Activated CD8-positive, alpha-beta memory T cell treated with anti-CD3 and anti-CD28 coated beads for 1 hour (primary cell): Measurements from ENCODE around the gene TTLL13.

Source experiments
- DNase-seq, 2 donors: peaks; one replicate each; pipeline ENCODE4 v3.0.0-alpha.2; 2020; ENCODE audit warnings: low read depth in 1 of 2; ENCODE audit errors: extremely low read depth in 1 of 2

The TTLL13 gene

DNA sequence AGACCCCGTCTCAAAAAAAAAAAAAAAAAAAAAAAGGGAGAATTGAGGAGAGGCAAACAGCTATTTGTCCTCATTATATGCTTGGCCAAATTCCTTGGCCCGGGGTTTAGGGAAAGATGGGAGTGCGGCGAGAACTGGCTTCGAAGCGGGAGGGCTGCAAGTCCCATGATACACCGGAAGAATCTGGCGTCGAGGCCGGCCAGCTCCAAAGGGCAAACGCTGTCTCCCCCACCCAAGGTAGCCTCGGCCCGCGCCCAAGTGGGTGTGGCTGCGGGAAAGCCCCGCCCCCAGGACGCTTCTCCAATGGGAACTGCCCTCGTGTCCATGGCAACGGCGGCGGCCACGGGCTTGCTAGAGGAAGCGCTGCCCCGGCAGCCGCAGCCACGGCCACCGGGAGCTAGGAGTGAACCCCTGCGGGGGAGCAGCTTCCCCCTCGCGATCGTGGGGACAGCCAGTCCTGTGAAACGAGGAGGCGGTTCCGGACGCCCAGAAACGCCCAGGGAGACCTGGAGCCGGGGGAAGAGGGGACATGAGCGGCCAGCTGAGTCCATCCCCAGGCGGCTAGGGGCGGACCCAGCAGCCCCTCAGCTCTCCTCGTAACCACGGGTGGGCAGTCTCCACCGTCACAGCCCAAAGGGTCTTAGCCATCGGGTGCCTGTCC is at the start of gene TTLL13:
Gene TTLL13, plus strand, starts transcription at position 354 of the 661 bp plus-strand sequence. CDS start 1,075 bp downstream, outside the sequence.
- peak in 1 of 2 donors; percentile 64 for DNase-seq

DNA sequence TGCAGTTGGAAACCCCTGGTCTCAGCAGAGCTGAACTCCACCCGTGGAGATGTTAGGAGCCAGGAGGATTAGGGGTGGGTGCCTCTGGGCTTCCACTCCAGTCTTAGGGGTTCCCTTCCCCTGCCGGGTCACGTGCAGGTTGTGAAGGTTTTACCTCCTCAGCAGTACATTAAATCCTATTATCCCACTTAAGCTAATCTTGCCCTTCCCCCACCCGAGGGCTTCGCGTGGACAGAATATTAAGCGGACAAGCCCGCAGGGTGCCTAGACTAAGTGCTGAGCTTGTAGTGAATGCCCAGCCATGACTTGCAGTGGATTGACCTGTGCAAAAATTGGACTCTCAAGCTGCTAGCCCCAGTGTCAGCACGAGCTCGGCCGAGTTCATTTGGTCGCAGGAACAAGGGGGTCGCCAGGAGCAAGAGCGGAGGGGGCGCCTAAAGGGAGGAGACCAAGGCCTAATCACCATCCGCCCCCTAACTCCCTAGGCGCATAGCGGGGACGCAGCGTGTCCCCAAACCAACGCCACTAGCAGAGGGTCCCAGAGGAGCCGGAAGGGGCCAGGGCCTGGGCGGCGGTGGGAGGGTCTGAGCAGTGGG is 48.7 kb upstream of the TTLL13 start:
- no peak for DNase-seq

- DNase-seq, result peak in 1 of 2 donors; percentile 57
These were observed 48.0 kb upstream of the TTLL13 start, which contains the start of gene SEMA4B for GRCh38 chr15:90201130-90201943. SEMA4B (plus strand) TSS chr15:90201330; CDS start chr15:90201579, 249 bp downstream.

DNA sequence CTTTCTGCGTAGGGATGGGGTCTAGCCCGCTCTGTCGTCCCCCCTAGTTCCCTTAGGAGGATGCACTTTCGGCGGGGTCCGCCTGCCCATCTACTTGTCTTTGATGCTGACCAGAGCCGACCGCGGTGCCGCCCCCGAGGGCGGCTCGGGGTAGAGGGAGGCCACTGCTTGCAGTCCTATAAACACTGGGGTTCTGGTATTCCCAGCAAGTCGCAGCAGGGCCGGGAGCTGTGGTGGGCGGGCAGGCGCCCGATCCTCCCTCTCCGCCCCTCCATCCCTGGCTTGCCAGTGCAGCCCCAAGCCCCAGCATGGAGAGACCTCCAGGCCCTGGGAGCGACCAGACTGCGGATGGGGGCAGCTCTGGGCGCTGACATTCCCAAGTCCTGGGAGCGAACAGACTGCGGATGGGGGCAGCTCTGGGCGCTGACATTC is 47.4 kb upstream of the TTLL13 start:
- no peak for DNase-seq

- DNase-seq, result no peak
These were observed 46.4 kb upstream of the TTLL13 start for GRCh38 chr15:90202929-90203328.

- no peak for DNase-seq
These were observed 45.9 kb upstream of the TTLL13 start for GRCh38 chr15:90203473-90203872.

GRCh38 chr15:90203922-90204321 is 45.4 kb upstream of the TTLL13 start:
- no peak for DNase-seq

GRCh38 chr15:90205050-90205848 is 44.1 kb upstream of the TTLL13 start:
- no peak for DNase-seq

- no peak for DNase-seq
These were observed 43.5 kb upstream of the TTLL13 start for GRCh38 chr15:90205886-90206285.

DNA sequence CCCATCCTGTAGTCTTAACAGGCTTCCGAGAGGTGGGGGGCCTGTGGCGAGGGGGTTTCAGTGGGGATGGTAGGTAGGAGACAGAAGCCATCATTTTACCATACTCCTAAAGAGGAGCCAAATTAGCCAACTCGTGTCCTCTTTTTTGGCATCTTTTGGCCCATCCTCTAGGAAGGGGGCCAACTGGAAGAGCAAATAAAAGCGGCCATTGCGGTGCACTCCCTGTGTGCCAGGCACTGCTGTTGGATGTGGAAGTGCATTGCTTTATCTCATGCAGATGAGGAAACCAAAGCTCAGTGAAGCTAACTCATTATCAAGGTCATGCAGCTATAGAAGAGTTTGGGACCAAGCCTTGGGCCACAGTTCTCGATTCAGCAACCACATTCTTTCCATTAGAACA is 42.1 kb upstream of the TTLL13 start:
- DNase-seq, result no peak

DNA sequence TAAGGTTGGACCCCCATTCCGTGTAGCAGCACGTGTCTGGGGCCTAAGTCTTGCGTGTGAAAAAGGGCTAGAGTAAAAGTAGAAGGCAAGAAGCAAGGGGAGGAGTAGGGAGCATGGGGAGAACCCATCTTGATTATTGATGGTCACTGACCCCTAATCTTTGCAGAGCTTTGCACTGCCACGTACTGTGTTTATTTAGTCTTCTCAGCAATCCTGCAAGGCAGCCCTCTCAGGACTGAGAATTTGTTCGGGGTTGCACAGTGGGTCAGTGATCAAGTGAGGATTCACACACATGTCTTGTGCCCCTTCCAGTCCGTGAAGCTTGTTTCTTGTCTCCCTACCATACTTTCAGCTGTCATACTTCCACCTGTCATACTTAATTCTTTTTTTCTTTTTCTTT is 41.0 kb upstream of the TTLL13 start:
- no peak for DNase-seq

DNA sequence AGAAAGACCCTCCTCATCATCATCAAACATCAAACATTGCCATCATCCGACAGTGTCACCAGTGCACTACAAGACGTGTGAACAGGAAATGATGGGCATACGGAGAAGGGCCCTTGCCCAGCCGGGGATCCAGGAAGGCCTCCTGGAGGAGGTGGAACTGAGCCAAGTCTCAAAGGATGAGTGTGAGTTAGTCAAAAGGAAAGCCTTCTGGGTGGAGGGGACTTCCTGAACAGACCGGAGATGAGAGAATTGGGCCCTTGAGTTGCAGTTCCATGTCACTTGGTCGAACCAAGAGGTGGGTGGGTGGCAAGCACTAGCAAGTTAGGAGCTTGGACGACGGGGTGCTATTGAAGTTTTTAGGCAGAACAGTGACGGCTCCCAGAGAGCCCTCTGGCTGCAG is 39.8 kb upstream of the TTLL13 start:
- no peak for DNase-seq

- no peak for DNase-seq
These were observed 38.8 kb upstream of the TTLL13 start for GRCh38 chr15:90210593-90210992.

- DNase-seq, result no peak
These were observed 38.3 kb upstream of the TTLL13 start for GRCh38 chr15:90211009-90211408.

GRCh38 chr15:90211440-90212143 is 37.8 kb upstream of the TTLL13 start:
- DNase-seq, result no peak

DNA sequence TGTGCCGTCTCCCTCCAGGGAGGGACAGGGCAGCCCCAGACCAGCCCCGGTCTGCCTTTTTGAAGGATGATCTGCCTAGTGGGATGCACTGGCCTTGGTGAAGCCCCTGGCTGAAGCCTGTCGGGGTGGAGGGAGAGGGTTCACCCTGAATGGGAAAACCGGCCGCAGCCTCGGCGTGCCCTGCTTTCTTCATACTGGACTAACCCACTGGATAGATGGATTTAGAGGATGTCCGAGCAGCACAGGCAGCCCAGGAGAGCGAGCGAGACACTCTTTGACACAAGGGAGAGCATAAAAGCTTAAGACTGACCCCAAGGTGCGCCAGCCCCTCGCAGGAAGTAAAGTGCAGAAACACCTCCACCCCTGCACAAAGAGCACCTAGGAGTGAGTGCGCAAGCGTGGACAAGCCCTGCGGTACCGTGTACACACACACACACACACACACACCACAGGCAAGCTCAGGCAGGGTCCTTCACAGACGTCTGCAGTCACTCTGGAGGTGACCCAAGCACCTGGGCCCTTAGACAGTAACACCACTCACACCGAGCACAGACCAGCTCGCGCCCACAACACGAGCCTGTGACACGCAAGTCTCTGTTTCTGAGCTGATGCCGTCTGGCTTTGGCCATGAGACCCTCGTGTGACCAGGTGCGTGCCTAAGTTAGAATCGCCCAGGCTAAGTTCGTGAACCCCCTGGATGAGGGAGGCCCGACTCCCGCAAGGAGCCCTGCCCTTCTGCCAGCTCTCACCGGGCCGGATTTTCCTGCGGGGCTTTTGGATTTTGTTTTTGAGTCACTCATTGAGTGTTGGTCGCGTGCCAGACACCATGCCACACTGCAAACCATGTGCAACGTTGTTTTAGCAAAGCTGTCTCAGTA is 36.9 kb upstream of the TTLL13 start:
- DNase-seq, result no peak

DNA sequence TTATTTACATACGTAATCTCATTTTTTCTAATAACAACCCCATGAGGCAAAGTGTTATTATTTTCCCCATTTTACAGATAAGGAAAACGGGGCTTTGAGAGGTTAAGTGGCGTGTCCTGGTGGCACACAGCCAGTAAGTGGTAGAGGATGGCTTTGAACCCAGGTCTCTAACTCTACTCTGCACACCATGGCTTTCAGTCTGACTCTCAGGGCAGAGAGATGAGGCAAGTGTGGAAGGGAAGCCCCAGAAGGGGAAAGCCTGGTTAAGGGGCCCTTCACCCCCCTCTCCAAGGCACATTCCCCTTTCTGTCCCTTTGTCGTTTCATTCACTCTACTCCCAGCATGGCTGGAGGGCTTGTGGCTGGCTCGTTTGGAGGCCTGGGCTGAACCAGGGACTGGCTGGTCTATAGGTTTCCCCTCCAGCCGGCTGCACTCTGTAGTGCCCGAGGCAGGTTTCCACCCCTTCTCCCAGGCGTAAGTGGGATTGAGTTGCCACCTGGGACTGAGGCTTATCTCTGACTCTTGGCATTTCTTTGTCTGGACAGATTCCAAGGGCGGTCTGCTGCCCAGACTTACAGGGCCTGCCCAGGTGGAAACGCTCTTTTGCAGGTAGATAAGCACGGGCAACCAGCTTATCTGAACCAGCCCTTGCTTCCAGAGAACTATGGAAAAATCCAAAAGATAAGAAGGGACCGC is 36.1 kb upstream of the TTLL13 start:
- DNase-seq, result no peak

DNA sequence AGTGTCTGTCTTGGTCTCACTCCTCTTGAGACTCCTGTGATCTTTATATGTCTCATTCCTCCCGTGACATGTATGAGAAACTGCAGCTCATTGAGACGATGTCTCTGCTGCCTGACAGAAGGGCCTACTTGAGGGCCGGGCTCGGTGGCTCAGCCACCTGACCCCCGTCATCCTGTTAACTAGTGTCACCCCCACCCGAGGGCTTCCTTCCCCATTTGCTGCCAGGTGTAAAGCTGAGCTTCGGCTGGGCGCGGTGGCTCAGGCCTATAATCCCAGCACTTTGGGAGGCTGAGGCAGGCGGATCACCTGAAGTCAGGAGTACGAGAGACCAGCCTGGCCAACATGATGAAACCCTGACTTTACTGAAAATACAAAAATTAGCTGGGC is 35.5 kb upstream of the TTLL13 start:
- DNase-seq, result no peak
